ENCODE results near the gene PRG2. TPM values are rescaled to one million over a fixed set of nuclear protein-coding genes. Genes with fewer than 3 reads are reported as not detected.
"Not testable (repeated sequence)": the region's sequence is repeated elsewhere in the genome, so short reads cannot be mapped to it uniquely, and the experiment has no call there.

The PRG2 gene
- polyA plus RNA-seq, 6 donors from 2014 or later = not detected

DNA sequence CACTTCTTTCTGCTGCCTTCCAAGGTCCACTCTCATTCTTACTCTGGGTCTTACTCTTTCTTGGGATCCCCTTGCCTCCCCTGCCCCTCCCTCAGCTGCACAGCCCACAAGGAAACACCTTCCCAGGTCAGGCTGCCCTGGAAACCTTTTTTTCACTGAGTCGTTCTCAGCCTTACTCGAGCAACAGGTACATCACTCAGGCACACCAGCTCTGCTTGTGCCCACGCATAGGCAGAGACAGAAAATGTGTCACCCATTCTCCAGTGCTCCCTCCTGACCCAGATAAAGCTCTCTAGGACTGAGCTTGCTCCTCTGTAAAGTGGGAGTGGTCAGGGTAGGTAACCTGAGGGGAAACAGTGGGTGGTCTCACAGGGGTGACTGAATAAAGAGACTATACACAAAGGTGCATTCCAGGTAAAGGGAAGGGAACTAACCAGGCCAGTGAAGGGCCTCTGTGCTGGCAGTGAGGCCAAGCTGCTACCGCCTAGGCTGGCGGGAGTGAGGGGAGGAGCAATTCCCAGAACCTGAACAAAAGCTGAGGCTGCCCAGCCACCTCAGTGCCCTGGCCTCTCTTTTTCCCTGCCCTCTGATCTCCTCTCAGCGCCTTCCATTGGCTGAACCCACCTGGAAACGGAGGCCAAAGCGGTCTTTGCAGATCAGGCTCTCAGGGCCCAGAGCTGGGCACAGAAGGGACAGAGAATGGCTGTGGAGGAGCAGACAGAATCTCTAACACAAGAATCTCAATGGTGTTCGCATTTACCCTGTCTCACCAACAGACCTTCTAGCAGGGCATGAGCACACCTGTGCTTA, 25.4 kb downstream of the PRG2 start:
- Mint-ChIP-seq H3K4me3 (no peak overlapping the region), H3K27ac (no peak overlapping the region), H3K4me1 (peaks cover 0 to 3% (median 0%) of the 10 kb centered on the region in 3 donors), H3K9me3 (no peaks in the 10 kb centered on the region), H3K36me3 (no peaks in the 10 kb centered on the region), H3K27me3 (peaks cover 11 to 42% (median 33%) of the 10 kb centered on the region in 3 donors)
- ATAC-seq (ENCODE audit: low read depth in 2 of 2) = no peak
- no peak for DNase-seq

DNA sequence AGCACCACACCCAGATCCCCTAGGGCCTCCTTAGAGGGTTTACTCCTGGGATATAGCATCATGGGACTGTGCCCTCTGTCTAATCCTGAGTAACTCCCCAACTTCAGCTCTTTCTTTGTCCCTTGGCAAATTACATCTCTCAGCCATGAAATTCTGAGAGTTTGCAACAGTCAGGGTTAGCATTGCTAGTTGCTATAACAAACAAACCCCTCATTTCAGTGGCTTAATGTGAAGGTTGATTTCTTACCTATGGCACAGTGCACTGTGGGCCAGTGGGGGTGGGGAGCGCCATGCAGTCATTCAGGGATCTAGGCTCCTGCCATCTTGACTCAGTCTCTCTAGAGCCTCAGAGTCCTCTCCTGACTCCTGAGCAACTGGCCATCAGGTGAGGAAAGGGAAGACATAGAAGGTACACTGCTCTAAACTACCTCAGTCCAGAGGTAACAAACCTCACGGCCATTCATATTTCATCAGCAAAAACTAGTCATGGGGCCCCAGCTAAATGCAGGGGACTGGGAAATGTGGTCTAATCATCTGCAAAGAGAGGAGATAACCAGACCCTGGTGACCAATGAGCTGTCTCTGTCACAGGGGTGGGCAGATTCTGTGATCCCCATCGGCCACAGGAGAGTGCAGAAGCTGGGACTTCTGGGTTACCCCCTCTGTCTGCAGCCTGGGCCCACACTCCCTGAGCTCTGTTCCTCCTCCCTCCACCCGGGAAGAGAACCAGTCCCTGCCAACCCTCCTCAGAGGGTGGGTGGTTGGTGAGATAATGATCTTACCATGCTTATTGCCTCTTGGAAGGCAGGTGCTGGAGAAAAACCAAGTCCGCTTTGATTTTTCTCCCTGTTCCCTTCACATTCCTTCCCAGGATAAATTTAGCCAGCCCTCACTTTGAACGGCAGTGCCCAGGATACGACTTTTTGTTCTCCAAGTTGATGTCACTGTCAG, 27.0 kb downstream of the PRG2 start:
- H3K4me1 Mint-ChIP-seq = no peaks in the 10 kb centered on the region
- peaks cover 11 to 35% (median 33%) of the 10 kb centered on the region in 3 donors for H3K27me3 Mint-ChIP-seq
- H3K36me3 Mint-ChIP-seq = no peaks in the 10 kb centered on the region
- ATAC-seq (ENCODE audit: low read depth in 2 of 2) (no peak), DNase-seq (no peak)
- H3K27ac Mint-ChIP-seq = no peak overlapping the region
- H3K9me3 Mint-ChIP-seq = no peaks in the 10 kb centered on the region
- no peak overlapping the region for H3K4me3 Mint-ChIP-seq

DNA sequence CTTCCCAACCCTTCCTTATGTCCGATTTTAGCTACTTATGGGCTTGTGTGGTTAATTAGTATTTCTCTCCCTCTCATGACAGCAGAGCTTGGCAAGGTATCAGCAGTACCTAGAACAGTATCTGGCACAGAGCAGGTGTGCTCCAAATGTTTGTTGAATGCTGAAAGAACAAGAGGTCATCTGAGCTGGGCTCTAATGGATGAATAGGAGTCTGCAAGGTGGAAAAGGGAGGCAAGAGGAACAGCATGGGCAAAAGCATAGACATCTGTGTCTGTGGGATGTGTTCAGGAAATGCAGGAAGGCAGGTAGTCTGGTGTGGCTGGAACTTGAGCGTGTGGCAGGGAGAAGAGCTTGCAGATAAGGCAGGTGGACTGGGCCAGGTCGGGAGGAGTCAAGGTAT, 28.5 kb downstream of the PRG2 start:
- peaks cover 11 to 33% (median 27%) of the 10 kb centered on the region in 3 donors for H3K27me3 Mint-ChIP-seq
- H3K27ac Mint-ChIP-seq = peak overlapping the region in 2 of 6 donors; percentile 3 to 5
- H3K4me3 Mint-ChIP-seq = no peak overlapping the region
- H3K9me3 Mint-ChIP-seq = no peaks in the 10 kb centered on the region
- H3K4me1 Mint-ChIP-seq = no peaks in the 10 kb centered on the region
- ATAC-seq (ENCODE audit: low read depth in 2 of 2) (no peak), DNase-seq (no peak)
- H3K36me3 Mint-ChIP-seq = no peaks in the 10 kb centered on the region

DNA sequence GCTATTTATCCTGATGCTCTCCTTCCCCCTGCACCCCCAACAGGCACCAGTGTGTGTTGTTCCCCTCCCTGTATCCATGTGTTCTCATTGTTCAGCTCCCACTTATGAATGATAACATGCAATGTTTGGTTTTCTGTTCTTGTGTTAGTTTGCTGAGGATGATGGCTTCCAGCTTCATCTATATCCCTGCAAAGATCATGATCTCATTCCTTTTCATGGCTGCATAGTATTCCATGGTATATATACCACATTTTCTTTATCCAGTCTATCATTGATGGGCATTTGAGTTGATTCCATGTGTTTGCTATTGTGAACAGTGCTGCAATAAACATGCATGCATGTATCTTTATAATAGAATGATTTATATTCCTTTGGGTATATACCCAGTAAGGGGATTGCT, 29.0 kb downstream of the PRG2 start:
- H3K9me3 Mint-ChIP-seq; H3K36me3 Mint-ChIP-seq; H3K4me3 Mint-ChIP-seq; H3K27ac Mint-ChIP-seq; H3K4me1 Mint-ChIP-seq; DNase-seq; ATAC-seq (ENCODE audit: low read depth in 2 of 2): not testable (repeated sequence)
- peaks cover 16 to 33% (median 22%) of the 10 kb centered on the region in 3 donors for H3K27me3 Mint-ChIP-seq

DNA sequence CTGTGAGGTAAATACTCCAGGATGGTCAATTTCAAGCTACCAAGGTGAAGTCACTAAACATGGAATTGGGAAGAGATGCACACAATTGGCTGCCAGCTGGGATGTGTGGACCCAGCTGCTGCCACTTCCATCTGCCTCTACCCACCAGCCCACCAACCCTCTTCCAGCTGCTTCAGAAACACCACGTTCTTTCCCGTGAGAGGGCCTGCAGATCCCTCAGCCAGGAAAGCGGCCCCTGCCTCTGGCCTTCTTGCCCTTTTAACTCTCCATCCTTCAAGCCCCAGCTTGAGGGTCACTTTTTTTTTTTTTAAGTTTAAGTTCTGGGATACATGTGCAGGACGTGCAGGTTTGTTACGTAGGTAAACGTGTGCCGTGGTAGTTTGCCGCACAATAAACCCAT, 29.5 kb downstream of the PRG2 start:
- Mint-ChIP-seq H3K4me3 (no peak overlapping the region), H3K9me3 (no peaks in the 10 kb centered on the region), H3K4me1 (peaks cover 0 to 2% (median 0%) of the 10 kb centered on the region in 3 donors), H3K27me3 (peaks cover 21 to 33% (median 22%) of the 10 kb centered on the region in 3 donors), H3K27ac (no peak overlapping the region), H3K36me3 (no peaks in the 10 kb centered on the region)
- DNase-seq (no peak), ATAC-seq (ENCODE audit: low read depth in 2 of 2) (no peak)

DNA sequence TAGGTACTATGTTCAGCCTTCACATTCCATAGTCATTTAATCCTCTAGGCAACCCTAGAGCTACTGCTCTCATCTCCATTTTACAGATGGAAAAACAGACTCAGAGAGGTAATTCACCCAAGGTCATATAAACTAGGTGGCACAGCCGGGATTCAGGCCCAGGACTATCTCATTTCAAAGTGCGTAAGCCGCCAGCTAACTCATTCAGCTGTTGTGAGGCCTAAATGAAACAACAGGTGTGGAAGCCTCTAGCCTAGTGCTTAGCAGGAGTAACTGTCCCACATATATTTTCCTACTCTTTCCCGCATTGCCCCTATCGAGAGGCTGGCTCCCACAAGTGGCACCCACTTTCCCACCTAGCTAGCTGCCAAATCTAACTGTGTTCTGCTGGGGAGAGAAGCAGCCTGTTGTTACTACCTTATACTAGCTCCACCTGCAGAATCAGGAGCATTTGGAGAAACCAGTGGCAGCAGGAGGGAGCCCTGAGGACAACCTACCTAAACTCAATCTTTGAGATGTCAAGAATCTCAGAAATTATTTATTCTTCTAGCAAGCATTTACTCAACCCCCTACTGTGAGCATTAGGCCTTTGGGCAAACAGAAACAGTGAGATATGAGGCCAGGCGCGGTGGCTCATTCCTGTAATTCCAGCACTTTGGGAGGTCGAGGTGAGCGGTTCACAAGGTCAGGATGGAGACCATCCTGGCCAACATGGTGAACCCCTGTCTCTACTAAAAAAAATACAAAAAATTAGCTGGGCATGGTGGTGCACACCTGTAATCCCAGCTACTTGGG, 30.4 kb downstream of the PRG2 start:
- H3K27me3 Mint-ChIP-seq = peaks cover 22 to 27% (median 22%) of the 10 kb centered on the region in 3 donors
- H3K9me3 Mint-ChIP-seq = no peaks in the 10 kb centered on the region
- H3K36me3 Mint-ChIP-seq = no peaks in the 10 kb centered on the region
- no peak overlapping the region for H3K4me3 Mint-ChIP-seq
- H3K27ac Mint-ChIP-seq = no peak overlapping the region
- DNase-seq = no peak
- no peak for ATAC-seq (ENCODE audit: low read depth in 2 of 2)
- peaks cover 0 to 2% (median 0%) of the 10 kb centered on the region in 3 donors for H3K4me1 Mint-ChIP-seq

DNA sequence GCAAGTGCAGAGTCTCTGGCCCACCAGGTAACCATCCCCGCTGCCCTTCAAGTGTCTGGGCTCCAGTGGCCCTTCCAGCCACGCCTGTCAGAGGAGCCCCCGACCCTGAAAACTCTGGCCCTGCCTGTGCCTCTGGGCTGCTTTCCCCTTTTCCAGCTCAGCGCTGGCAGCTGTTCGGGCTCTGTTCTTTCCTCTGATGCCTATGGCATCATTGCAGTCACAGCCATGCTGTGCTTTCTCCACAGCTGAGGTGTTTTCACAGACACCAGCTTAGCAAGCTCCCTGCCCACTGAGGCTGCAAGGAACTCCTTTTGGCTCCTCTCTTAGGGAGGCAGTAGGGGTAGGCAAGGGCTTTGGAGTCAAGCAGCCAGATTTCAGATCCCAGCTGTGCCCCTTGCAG, 31.1 kb downstream of the PRG2 start:
- H3K9me3 Mint-ChIP-seq = no peaks in the 10 kb centered on the region
- no peaks in the 10 kb centered on the region for H3K36me3 Mint-ChIP-seq
- H3K27me3 Mint-ChIP-seq = peaks cover 21 to 28% (median 28%) of the 10 kb centered on the region in 3 donors
- ATAC-seq (ENCODE audit: low read depth in 2 of 2) = no peak
- H3K4me3 Mint-ChIP-seq = no peak overlapping the region
- DNase-seq = no peak
- H3K4me1 Mint-ChIP-seq = peaks cover 0 to 4% (median 2%) of the 10 kb centered on the region in 3 donors
- H3K27ac Mint-ChIP-seq = no peak overlapping the region

DNA sequence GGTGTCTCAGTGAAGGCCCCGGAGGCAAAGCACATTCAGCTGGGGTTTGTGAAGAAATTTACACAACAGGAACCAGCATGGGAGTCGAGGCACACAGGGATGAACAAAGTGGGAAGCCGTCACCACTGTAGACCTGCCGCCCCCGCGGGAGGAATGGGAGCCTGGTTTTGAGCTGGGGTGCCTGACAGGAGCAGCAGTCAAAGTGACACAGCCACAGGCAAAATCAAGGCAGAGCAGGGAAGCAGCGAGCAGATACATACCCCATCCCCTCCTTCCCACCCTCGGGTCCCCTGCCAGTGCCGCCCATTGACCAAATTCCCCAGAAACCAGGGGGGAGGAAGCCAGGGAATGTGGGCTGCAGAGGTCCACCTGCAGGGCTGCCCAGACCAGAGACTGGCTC, 31.5 kb downstream of the PRG2 start:
- no peak overlapping the region for H3K4me3 Mint-ChIP-seq
- no peak for ATAC-seq (ENCODE audit: low read depth in 2 of 2)
- no peaks in the 10 kb centered on the region for H3K9me3 Mint-ChIP-seq
- no peak for DNase-seq
- no peak overlapping the region for H3K27ac Mint-ChIP-seq
- peaks cover 0 to 5% (median 2%) of the 10 kb centered on the region in 3 donors for H3K4me1 Mint-ChIP-seq
- no peaks in the 10 kb centered on the region for H3K36me3 Mint-ChIP-seq
- H3K27me3 Mint-ChIP-seq = peaks cover 19 to 31% (median 28%) of the 10 kb centered on the region in 3 donors

DNA sequence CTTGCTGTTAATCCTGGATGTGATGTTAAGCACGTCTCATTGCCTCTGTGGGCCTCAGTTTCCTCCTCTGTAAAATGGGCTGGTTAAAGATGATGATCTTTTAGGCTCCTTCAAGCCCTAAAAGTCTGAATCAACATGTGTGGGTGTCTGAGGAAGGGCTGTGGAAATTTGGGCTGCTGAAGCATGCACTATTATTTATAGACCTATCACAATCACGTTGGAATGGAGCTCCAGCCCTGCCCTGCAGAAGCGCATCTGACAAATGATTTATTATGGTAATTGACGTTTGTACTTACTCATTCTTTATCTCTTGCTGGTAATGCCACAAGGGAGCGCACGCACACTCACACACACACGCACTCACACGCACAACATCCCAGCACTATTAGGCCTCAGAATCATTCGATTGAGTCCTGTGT, 31.9 kb downstream of the PRG2 start:
- Mint-ChIP-seq H3K27ac (peak overlapping the region in 1 of 6 donors; percentile 5), H3K9me3 (no peaks in the 10 kb centered on the region), H3K36me3 (no peaks in the 10 kb centered on the region), H3K4me1 (peaks cover 0 to 5% (median 2%) of the 10 kb centered on the region in 3 donors), H3K27me3 (peaks cover 19 to 31% (median 28%) of the 10 kb centered on the region in 3 donors), H3K4me3 (no peak overlapping the region)
- no peak for ATAC-seq (ENCODE audit: low read depth in 2 of 2)
- DNase-seq = no peak

DNA sequence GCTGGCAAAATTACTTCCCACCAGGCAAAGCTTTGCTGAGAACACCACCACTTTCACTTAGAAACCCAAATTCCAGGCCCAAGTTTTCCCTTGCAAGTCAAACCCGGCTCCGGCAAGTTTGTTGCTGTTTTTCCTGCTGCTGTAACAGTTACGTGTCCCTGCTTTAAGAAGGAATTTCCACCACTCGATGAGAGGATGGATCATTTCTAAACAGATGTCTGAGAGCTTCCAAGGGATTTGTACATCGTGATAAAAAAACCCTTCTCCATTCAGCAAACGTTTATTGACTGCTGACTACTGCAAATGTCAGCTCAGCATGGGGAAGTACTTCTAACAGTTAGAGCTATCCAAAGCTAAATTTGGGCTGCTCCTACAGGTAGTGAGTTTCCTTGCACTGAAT, 32.6 kb downstream of the PRG2 start:
- Mint-ChIP-seq H3K4me1 (peaks cover 0 to 5% (median 2%) of the 10 kb centered on the region in 3 donors), H3K36me3 (no peaks in the 10 kb centered on the region), H3K4me3 (no peak overlapping the region), H3K27ac (no peak overlapping the region), H3K27me3 (peaks cover 13 to 28% (median 28%) of the 10 kb centered on the region in 3 donors), H3K9me3 (no peaks in the 10 kb centered on the region)
- ATAC-seq (ENCODE audit: low read depth in 2 of 2) = no peak
- DNase-seq = no peak

DNA sequence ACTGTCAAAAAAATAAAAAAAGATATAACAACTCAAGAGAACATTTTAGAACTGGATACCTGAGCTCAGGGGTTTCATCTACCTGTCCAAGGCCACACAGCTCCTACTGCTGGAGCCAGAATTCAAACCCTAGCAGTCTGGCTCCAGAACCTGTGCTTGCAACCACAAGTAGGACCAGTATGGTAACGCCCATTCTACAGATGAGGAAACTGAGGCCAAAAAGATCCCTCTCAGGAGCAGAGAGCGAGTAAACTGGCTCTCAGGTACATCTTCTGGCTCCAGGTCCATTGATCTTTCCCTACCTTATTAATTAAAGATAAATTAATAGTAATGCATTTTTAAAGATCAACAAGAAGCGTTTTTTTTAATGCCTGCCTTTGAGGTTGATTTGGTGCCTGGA, 33.1 kb downstream of the PRG2 start:
- peaks cover 0 to 5% (median 2%) of the 10 kb centered on the region in 3 donors for H3K4me1 Mint-ChIP-seq
- ATAC-seq (ENCODE audit: low read depth in 2 of 2) = no peak

DNA sequence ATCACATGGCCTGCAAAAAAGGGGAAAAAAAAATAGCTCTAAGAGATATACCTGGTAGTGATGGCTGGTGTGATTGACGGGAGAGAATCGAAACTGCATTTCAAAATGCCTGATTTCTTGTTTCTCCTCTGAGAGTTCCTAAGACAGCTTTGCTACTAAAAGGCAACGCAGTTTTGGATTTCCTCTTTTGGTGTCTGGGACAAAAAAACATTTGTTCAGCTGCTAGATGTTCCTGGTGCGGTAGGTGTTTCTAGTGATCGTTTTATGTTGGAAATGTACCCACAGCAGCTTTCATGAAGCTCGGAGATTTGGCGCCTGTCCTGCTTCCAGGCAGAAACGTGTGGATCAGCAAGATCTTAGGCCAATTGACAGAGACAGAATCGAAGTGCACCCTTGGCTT, 34.2 kb downstream of the PRG2 start:
- Mint-ChIP-seq H3K4me1 (peaks cover 0 to 5% (median 2%) of the 10 kb centered on the region in 3 donors), H3K4me3 (no peak overlapping the region), H3K27me3 (peaks cover 10 to 22% (median 20%) of the 10 kb centered on the region in 3 donors), H3K27ac (no peak overlapping the region), H3K36me3 (no peaks in the 10 kb centered on the region), H3K9me3 (peaks cover 0 to 5% (median 4%) of the 10 kb centered on the region in 7 donors)
- ATAC-seq (ENCODE audit: low read depth in 2 of 2) (no peak), DNase-seq (no peak)

More for the DNA sequence above, 33.1 kb downstream of the PRG2 start:
- no peak overlapping the region for H3K27ac Mint-ChIP-seq
- DNase-seq = no peak
- H3K36me3 Mint-ChIP-seq = no peaks in the 10 kb centered on the region
- H3K9me3 Mint-ChIP-seq = no peaks in the 10 kb centered on the region
- peaks cover 12 to 27% (median 25%) of the 10 kb centered on the region in 3 donors for H3K27me3 Mint-ChIP-seq
- no peak overlapping the region for H3K4me3 Mint-ChIP-seq

DNA sequence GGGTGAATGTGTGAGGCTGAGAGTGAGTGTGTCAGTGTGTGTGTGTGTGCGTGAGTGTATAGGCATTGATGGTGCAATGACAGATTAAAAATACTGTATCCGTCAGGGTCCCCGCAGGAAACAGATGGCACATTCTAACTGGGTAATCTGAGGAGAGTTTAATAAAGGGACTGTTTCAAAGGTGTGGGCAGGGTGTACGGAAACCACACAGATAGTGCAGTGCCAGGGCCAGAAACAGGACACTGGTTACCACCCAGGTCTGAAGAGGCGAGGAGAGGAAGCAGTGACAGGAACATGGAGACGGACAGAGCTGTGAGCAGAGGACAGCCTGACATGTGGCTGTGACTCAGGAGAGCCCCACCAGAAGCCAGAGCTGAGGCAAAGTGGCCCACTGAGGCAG, 35.8 kb downstream of the PRG2 start:
- H3K4me1 Mint-ChIP-seq = peaks cover 5 to 6% (median 6%) of the 10 kb centered on the region in 3 donors
- H3K9me3 Mint-ChIP-seq = peaks cover 0 to 6% (median 5%) of the 10 kb centered on the region in 7 donors
- H3K4me3 Mint-ChIP-seq = no peak overlapping the region
- H3K36me3 Mint-ChIP-seq = no peaks in the 10 kb centered on the region
- no peak for DNase-seq
- no peak overlapping the region for H3K27ac Mint-ChIP-seq
- ATAC-seq (ENCODE audit: low read depth in 2 of 2) = no peak
- H3K27me3 Mint-ChIP-seq = peaks cover 11 to 26% (median 20%) of the 10 kb centered on the region in 3 donors
